Measurements from ENCODE around the gene DNAH3.

- TF ChIP-seq CTCF (IDR thresholded peaks at IDR 0.05; ENCODE audit: low read depth, low read length): no peak
- no peak for TF ChIP-seq EZH2phosphoT487 (IDR thresholded peaks at IDR 0.05; ENCODE audit: low read depth)
Observed at GRCh38 chr16:20899071-20899470, 251.6 kb downstream of the DNAH3 start.
